HG03571 (cell line): ENCODE measurements around the gene GIMAP5.

Source experiments
- ATAC-seq: cut with Tn5 transposase; IDR thresholded peaks from one replicate; pipeline ENCODE4 v1.9.1; 2021; ENCODE audit not compliant: unreplicated experiment

GIMAP5 gene

DNA sequence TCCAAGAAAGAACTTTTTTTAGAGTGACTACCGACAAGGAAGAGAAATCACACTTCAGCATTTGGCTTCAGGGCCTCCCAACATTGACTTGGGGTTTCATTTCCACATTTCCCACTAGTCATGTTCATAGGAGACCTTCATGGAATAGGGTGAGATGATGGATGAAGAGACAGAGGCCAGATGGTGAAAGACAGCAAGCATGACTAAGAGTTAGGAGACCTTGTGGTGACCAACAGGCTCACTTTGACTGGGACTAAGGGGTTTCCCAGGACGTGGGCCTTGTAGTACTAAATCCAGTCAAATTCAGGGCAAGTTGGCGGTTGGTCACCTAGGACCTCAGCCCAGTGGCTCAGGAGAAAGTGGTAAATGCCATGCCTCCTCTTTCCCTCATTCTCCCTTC is 3.0 kb upstream of the GIMAP5 start:
- ATAC-seq = no peak

DNA sequence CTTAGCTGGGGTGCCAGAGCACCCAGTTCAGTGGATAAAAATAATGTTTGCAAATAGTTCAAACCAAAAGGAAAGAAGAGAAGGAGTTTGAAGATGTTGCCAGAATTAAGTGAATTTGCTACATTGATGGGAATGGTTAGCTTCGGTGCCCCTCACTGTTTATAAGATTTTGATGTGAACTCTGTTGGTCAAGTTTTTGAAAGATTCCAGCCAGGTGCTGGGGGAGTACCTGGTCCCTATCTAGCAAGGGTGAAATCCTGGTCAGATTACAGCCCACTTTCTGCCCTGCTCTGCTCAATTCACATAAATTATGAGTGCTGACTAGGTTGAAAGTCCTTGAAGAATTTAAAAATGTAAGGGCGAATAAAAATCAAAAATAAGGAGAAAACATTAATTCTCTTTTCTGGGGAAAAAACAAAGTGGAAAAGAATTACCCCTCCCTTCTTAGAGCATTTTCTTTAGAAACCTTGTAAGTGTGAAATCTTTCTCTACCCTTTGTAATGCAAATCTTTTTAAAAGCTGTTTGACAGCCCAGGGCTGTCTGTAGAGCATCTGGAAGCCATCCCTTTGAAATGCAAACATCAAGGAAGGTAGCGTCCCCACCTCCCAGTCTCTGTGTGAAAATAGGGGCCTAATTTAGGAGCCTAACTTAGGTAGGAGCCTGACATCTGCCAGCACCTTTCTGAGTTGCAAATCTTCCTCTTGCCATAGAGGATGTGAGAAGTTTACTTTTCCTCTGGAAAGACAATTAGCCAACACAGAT is 1.4 kb upstream of the GIMAP5 start:
- ATAC-seq = no peak

DNA sequence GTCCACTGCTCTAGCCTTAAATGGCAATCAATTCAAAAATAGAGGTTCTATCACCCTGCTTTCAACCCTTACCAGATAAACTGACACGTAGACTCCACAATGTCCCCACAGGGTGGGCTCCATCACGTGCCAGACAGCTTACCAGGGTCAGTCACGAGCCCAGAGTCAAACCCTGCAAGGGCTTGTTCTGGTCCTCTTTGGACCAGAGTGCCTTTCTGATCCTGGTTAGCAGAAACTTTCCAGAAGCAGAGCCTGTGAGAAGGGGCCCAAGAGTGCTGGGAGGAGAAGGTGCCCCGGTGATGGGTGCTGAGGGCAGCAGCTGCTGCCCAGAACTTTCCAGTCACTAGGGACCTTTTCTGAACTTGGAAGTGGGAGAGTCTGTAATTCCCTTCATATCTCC is 354 bp upstream of the GIMAP5 start:
- ATAC-seq = no peak

DNA sequence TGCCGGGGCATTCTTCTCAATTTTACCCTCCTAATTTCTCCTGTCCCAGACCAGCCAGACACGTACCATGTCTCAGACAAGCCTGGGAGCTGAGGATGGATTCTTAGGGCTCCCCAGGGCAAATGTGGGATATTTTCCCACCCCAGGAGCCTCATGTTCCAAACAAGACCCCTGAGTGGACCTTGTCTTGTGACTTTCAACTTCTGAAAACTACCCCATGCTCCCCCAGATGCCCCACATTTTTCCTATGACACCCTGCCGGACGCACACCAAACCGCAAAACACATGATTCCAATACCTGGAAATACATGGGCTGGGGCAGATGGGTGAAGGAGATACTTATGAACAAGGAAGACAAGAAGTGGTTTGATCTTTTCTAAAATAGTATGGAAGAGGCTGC is 874 bp downstream of the GIMAP5 start:
- no peak for ATAC-seq

DNA sequence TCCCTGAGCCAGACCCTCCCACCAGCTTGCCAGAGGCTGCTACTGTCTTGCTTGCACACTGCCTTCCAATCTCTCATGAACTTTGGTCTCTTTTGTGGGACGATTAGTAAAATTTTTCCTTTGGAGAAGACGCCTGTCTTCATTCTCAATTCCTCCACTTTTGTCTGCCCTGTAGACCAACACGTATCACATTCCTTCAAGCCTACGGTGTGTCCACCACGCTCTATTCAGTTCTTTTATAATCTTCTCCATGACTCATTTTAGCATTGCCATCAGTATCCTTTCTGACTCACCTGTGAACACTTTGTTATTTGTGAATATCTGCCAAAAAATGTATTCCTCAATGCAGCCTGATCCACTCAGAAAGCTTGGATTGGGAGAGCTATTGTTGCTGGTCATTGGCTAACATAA is 1.4 kb downstream of the GIMAP5 start:
- ATAC-seq = no peak

DNA sequence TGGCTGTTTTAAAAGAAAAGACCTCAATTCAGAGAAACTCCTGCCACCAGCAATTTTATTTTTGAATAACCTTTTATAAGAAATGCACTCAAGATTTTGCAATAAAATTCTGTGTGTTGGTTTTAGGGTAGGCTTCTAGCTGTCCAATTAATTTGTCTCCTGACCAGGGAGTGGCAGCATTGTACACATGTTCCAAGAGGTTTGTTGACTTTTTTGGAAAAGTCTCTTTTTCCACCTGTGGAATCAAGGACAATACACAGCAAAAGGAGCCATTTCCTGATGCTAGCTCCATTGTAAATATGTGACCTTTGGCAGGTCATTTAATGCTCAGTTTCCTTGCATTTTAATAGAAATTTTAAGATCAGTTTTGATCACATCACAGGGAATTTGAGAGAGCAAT is 1.8 kb downstream of the GIMAP5 start:
- no peak for ATAC-seq

DNA sequence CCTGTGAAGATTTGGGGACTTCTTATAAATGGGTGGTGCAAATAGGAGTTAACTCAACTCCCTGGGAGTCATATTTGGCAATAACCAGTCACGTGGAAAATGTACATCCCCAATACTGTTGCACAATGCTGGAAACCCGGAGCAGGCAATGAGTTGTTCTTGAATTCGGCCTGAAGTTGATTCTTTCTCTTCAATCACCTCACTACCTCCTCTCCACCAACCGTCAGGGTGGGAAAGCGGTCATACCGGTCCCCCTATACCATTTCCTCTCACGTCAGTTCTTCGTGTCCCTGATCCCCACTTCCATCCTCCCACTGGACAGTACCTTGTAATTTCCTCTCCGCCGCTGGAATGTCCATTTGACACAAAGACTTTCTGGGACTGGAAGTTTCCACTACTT is 2.8 kb downstream of the GIMAP5 start:
- ATAC-seq = no peak

DNA sequence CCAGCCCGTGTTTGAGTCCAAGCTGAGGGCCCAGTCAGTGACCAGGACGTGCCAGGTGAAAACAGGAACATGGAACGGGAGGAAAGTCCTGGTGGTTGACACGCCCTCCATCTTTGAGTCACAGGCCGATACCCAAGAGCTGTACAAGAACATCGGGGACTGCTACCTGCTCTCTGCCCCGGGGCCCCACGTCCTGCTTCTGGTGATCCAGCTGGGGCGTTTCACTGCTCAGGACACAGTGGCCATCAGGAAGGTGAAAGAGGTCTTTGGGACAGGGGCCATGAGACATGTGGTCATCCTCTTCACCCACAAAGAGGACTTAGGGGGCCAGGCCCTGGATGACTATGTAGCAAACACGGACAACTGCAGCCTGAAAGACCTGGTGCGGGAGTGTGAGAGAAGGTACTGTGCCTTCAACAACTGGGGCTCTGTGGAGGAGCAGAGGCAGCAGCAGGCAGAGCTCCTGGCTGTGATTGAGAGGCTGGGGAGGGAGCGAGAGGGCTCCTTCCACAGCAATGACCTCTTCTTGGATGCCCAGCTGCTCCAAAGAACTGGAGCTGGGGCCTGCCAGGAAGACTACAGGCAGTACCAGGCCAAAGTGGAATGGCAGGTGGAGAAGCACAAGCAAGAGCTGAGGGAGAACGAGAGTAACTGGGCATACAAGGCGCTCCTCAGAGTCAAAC is 5.2 kb downstream of the GIMAP5 start:
- ATAC-seq = no peak

DNA sequence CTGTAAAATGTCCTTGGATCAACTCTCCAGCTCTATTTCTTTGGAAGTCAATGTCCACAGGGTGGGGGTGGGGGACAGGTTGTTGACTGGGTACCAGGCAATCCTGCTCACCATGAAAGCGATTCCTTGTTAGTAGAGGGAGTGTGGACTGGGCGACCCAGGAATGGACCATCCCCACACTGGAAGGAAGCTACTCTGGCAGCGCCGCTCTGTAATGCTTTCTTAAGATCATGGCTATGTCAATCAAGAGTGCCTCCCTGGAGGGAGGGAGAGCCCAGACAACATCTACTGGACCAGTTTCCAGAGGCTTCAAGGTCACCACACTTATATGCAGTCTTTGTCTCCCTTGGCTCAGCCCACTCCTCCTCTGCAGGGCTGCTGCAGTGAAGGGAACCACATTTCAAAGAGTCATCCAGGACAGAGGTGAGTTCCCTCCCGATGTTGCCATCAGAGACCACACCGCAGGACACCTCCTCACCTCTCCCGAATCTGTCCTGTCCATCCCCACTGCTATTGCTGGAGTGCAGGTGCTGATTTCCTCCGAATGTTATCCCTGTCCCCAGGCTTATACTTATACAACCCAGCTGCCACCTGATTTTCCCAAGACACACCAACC is 6.9 kb downstream of the GIMAP5 start:
- no peak for ATAC-seq

DNA sequence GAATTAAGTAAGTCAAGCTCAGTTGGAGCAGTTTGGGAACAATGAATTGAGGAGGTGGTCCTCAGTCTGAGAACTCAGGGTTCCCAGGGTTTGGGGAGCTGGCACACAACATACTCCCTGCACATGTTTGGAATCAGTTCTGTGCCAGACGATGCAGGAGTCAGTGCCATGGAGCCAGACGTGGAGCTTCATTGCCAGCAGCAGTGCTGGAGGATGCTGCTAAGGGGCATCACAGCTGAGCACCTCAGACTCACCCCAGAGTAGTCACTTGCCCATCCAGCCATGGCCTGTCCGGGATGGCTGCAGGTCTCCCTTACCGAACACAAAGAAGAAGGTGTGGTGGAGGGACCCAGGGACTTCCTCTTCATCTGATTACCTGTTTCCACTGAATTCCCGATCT is 7.9 kb downstream of the GIMAP5 start:
- no peak for ATAC-seq

DNA sequence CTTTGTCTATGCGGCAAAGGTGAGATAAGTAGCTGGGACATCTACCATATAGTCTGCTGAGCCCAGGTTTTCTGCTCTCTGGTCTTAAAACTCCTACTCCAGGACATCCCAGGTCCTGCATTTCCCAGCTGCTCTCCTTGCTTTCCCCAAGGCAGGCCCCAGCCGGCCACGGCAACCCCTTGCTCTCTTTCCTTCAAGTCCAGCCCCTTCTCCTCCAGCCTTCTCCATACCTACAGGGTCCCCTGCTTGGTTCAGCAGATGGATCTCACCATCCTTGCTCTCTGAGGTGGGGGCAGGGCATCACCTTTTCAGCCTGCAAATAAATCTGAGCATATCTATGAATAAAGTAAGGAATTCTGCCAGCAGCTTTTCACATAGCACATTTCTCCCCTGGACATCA is 8.7 kb downstream of the GIMAP5 start:
- no peak for ATAC-seq

DNA sequence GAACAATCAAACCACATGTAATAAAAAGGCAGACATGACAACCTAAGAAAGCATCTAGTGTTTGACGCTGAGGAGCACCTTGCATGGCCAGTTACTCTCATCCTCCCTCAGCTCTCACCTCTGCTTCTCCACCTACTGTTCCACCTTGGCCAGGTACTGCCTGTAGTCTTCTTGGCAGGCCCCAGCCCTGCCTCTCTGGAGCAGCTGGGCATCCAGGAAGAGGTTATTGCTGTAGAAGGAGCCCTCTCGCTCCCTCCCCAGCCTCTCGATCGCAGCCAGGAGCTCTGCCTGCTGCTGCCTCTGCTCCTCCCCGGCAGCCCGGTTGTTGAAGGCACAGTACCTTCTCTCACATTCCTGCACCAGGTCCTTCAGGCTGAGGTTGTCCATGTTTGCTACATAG is 9.7 kb downstream of the GIMAP5 start:
- no peak for ATAC-seq

DNA sequence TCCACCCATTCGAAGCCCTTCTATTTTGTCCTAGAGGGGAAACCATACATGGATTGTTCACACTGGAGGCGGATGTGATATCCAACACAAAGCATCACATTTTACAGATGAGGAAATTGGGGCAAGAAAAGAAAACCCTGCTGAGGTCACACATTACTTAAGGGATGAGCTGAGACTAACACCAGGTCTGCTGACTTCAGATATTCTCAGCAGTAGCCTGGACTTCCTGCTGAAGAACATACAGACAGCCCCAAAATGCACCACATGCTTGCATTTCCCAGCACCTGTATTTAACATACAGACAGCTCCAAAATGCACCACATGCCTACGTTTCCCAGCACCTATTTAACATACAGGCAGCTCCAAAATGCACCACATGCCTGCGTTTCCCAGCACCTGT is 11.2 kb downstream of the GIMAP5 start:
- no peak for ATAC-seq

DNA sequence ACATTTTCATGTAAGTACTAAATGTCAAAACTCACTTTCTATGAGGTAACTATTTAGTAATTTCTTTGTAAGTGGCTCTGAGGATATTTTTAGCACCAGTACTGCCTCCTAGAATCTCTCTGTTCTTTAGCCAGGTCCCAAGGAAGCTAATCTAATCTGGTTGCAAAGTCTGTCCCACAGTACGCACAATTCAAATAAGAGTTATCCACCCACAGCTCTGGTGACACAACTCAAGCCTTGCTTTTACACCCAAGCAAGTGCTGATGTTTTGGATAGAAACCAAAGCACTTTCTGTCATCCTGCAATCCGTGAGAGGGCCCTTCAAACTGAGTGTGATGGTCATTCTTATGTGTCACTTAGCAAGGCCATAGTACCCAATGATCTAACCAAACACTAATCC is 14.5 kb downstream of the GIMAP5 start:
- ATAC-seq = no peak

DNA sequence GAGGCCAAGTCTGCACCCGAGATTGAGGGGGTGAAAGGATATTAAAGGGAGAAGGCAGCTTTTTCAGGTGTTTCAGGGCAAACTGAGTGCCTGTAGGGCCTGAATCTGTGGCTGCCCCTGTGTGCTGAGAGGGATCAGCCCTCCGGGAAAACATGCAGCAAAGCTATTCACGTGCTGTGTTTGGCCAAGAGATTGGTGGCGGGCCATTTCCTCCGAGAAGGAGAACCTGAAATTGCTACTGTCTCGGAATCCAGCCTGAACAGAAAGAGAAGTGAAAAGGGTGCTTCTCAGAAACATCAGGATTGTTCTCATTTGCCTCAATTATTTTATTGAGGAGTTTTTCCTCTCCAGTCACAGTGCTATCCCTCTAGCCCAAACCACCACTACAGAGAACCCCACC is 16.0 kb downstream of the GIMAP5 start:
- no peak for ATAC-seq

DNA sequence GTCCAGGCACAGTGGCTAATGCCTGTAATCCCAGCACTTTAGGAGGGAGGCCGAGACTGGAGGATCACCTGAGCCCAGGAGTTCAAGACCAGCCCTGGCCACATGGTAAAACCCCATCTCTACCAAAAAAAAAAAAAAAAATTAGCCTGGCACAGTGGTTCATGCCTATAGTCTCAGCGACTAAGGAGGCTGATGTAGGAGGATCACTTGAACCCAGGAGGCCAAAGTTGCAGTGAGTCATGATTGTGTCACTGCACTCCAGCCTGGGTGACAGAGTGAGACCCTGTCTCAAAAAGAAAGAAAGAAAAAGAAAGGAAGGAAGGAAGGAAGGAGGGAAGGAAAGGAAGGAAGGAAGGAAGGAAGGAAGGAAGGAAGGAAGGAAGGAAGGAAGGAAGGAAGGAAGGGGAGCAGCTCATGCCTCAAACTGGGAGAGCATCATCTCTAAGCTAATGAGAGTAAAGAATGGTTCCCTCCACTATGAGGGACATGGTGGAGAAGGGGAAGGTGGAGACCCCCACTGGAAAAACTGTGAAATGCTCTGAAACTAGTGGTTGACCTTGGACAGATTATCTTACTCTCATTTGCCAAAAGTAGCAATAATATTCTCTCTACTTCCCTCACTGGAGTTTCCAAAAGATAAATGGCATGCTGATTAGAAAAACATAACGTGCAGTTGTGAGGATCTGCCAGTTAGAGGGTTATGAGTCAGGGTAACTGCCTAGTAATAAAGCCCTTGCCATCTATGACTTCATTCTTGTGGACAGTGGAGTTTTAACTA is 16.8 kb downstream of the GIMAP5 start:
- ATAC-seq = no peak

DNA sequence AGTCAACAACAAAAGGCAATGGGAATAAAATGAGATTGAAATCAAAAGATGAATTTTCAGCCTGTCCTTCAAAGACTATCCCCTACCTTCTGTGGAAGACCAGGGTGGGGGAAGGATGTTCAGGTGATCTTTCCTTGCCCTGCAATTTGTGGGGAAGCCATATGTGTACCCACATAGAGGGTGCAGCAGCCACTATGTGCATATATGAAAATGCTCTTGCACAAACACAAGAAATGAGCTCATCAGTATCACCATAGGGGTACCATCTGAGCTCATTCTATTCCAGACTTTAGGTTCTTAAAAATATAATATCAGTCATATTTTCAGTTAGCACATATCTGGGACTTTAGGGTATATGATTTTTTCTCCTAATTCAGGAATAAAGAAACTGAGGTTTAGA is 17.7 kb downstream of the GIMAP5 start:
- no peak for ATAC-seq

DNA sequence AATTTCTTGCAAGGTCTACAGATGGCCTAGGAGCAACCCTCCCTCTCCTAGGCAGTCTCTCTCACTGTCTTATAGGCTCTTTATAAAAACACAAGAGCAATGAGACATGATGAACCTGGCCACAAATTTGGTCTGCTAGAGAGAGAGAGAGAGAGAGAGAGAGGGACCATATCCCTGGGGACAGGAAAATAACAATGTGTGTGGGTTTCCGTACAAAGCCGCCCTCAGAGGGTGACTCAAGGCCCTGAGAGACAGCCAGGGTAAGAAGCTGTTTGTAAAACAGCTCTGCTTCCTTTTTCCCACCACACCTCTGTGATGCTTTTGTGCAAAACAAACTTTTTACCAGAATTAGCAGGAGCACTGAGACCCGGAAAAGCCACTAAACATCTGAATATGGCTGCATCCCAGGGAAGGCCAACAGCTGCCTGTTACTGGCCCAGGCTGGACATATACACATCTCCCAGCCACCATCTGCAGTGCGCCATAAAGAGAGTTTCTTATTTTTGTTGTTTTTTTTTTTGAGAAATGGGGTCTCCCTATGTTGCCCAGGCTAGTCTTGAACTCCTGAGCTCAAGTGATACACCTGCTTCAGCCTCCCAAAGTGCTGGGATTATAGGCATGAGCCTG is 18.4 kb downstream of the GIMAP5 start:
- ATAC-seq = no peak

DNA sequence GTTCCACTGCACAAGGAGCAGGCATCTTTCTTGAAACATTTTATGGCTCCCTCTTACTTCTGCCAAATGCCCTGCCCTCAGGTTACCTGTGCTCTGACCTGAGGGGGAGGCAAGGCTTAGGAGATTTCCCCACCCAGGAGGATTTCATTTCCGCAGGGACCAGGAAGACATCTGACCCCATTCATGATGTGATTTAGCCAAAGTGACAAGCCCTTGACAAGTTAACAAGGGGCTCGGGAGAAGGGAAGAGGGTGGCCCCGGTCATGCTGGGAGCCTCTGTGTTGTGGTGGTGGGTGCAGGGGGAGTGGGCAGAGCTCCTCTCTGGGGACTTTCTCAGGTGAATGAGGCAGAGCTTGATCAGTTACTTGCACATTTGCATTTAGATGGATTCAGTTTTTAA is 18.9 kb downstream of the GIMAP5 start:
- ATAC-seq = no peak

DNA sequence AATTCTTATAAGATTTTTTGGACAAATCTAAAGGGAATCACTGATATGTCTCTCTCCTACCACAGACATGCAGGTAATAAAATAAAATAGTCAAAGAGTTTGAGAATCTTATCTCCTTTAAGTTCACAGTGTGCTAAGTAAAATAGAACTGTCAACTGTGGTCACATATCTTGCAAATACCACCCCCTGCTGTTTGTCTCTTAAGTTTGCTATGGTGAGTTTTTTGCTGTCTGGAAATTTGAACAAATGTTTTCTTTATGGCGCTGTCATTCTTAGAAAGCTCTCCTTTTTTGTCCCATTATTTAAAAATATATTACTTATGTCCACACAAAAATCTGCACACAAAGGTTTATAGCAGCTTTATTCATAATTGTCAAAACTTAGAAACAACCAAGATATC is 19.6 kb downstream of the GIMAP5 start:
- no peak for ATAC-seq

DNA sequence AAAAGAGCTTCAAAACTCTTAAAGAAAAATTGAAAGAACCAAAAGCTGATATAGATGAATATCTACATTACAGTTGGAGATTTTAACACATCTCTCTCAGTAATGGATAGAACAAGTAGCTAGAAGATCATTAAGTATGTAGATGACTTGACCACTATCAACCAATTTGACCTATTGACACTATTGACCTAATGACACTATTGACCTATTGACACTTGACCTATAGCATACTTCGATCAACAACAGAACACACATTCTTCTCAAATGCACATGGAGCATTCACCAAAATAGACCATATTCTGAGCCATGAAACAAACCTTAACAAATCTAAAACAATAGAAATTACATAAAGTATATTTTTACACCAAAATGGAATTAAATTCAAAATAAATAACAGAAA is 22.3 kb downstream of the GIMAP5 start:
- ATAC-seq = no peak
